ENCODE results near the gene RHAG.
"Not testable (repeated sequence)": the region's sequence is repeated elsewhere in the genome, so short reads cannot be mapped to it uniquely, and the experiment has no call there.

Gene RHAG

DNA sequence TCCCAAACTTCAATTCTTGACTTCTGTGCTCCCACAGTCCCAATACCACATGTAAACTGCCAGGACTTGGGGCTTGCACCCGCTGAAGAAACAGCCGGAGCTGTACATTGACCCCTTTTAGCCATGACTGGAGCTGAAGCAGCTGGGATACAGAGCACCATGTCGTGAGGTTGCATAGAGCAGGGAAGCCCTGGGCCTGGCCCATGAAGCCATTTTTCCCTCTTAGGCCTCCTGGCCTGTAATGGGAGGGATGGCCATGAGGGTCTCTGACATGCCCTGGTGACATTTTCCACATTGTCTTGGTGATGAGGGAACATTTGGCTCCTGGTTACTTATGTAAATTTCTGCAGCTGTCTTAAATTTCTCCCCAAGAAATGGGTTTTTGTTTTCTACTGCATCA is 9.8 kb downstream of the RHAG start:
- H3K4me1 ChIP-seq (ENCODE audit: control insufficient read depth, insufficient read depth, low read length), result no peaks in the 10 kb centered on the region
- CTCF ChIA-PET, result interaction anchor here (1.2 kb wide), 1 partner anchor 78 kb away, joined by 3 read pairs; no protein-coding TSS in a partner anchor
- POLR2A ChIA-PET, result no interaction called here
- H3K27ac ChIP-seq (ENCODE audit: extremely low read depth, low read depth, low read length), result no peak overlapping the region
- no peak overlapping the region for H3K4me3 ChIP-seq (ENCODE audit: low read depth, low read length)
- TF ChIP-seq FEZF1 (tag by site-specific recombination; IDR thresholded peaks at IDR 0.05) (no peak), ZNF16 (tag by site-specific recombination; IDR thresholded peaks at IDR 0.05; ENCODE audit: low read depth) (no peak), GLIS2 (tag by site-specific recombination; IDR thresholded peaks at IDR 0.05) (no peak), ZNF585B (tag by site-specific recombination; IDR thresholded peaks at IDR 0.05) (peak; percentile 61)
- TF ChIP-seq, protein P1, sequence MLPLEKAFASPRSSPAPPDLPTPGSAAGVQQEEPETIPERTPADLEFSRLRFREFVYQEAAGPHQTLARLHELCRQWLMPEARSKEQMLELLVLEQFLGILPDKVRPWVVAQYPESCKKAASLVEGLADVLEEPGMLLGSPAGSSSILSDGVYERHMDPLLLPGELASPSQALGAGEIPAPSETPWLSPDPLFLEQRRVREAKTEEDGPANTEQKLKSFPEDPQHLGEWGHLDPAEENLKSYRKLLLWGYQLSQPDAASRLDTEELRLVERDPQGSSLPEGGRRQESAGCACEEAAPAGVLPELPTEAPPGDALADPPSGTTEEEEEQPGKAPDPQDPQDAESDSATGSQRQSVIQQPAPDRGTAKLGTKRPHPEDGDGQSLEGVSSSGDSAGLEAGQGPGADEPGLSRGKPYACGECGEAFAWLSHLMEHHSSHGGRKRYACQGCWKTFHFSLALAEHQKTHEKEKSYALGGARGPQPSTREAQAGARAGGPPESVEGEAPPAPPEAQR (tag by site-specific recombination; IDR thresholded peaks at IDR 0.05), result no peak
- no peaks in the 10 kb centered on the region for H3K9me3 ChIP-seq (ENCODE audit: control insufficient read depth, insufficient read depth, low read depth, low read length)
- H3K36me3 ChIP-seq (ENCODE audit: control insufficient read depth in 2 of 2, insufficient read depth in 1 of 2, low read length in 2 of 2), result no peaks in the 10 kb centered on the region

DNA sequence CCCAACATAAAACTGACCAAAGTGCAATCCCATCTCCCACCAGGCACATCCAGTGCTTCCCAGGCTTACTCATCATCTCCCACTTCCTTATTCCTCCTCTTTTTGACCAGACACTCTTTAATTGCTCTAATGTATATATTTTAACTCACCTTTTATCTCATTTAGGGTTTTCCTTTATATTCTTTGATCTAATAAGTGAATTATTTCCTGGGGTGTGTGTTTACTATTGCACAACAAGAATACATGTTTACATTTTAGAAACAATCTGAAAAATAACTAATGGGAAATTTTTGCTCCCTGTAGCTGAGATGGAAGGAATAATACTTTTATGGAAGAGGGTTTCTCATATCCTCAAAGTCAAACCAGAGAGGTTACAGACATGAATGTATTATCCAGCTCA is 18.4 kb downstream of the RHAG start:
- no peak for TF ChIP-seq ZNF571 (tag by site-specific recombination; IDR thresholded peaks at IDR 0.05)
- TF ChIP-seq ZNF530 (tag by site-specific recombination; IDR thresholded peaks at IDR 0.05; ENCODE audit: low read depth), result no peak
- TF ChIP-seq ZNF548 (tag by site-specific recombination; IDR thresholded peaks at IDR 0.05), result no peak
- TF ChIP-seq ZNF521 (tag by site-specific recombination; IDR thresholded peaks at IDR 0.05), result no peak
- no peak for TF ChIP-seq ZFP37 (tag by site-specific recombination; IDR thresholded peaks at IDR 0.05)
- no peak for TF ChIP-seq YY2 (tag by site-specific recombination; IDR thresholded peaks at IDR 0.05)
- no peak for TF ChIP-seq ZSCAN16 (tag by site-specific recombination; IDR thresholded peaks at IDR 0.05)
- TF ChIP-seq ZNF776 (tag by site-specific recombination; IDR thresholded peaks at IDR 0.05; ENCODE audit: borderline replicate concordance), result no peak
- no peak for TF ChIP-seq SETDB1 (IDR thresholded peaks at IDR 0.05; ENCODE audit: insufficient read length, low read length)
- H3K27ac ChIP-seq (ENCODE audit: extremely low read depth, low read depth, low read length), result no peak overlapping the region
- H3K4me3 ChIP-seq (ENCODE audit: low read depth, low read length), result no peak overlapping the region
- no peaks in the 10 kb centered on the region for H3K9me3 ChIP-seq (ENCODE audit: control insufficient read depth, insufficient read depth, low read depth, low read length)
- no peaks in the 10 kb centered on the region for H3K36me3 ChIP-seq (ENCODE audit: control insufficient read depth in 2 of 2, insufficient read depth in 1 of 2, low read length in 2 of 2)
- ChIA-PET CTCF (interaction anchor here (1.0 kb wide), 1 partner anchor 86 kb away, joined by 3 read pairs; no protein-coding TSS in a partner anchor), POLR2A (no interaction called here)
- H3K4me1 ChIP-seq (ENCODE audit: control insufficient read depth, insufficient read depth, low read length), result no peaks in the 10 kb centered on the region

DNA sequence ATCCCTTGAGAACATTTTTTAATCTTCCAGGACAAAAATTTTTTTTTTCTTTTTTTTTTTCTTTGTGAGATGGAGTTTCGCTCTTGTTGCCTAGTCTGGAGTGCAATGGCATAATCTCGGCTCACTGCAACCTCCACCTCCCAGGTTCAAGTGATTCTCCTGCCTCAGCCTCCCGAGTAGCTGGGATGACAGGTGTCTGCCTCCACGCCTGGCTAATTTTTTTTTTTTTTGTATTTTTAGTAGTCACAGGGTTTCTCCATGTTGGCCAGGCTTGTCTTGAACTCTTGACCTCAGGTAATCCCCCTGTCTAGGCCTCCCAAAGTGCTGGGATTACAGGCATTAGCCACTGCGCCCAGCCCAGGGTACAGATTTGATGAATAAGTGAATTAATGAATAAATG is 22.5 kb downstream of the RHAG start:
- H3K27ac ChIP-seq (ENCODE audit: extremely low read depth, low read depth, low read length); H3K36me3 ChIP-seq (ENCODE audit: control insufficient read depth in 2 of 2, insufficient read depth in 1 of 2, low read length in 2 of 2); H3K4me1 ChIP-seq (ENCODE audit: control insufficient read depth, insufficient read depth, low read length); H3K9me3 ChIP-seq (ENCODE audit: control insufficient read depth, insufficient read depth, low read depth, low read length); H3K4me3 ChIP-seq (ENCODE audit: low read depth, low read length); POLR2A ChIA-PET: not testable (repeated sequence)
- CTCF ChIA-PET, result interaction anchor here (9.4 kb wide), 1 partner anchor 83 kb away, joined by 234 read pairs; no protein-coding TSS in a partner anchor

DNA sequence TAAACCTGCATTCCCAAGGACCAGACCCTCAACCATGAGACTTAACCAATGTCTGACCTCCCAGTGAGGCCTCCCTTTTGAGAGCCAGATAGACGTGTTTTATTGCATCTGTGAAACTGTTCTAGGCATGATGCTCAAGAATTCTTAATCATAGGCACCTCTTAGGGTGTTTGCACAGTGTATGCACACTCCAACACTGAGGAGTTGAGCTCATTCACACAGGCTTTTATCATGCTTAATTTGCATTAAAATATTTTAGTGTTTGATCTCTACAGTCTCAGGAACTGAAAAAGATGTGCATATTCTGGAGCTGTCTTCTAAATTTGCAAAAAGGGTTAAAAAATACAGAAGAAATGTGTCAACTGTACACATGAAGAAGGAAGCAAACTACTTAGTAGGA is 27.4 kb downstream of the RHAG start:
- CTCF ChIA-PET, result interaction anchor here (0.6 to 9.4 kb wide), 5 partner anchors 27 to 1507 kb away, joined by 3 to 234 read pairs (median 3); no protein-coding TSS in a partner anchor
- Histone ChIP-seq H3K27ac (ENCODE audit: extremely low read depth, low read depth, low read length) (no peak overlapping the region), H3K9me3 (ENCODE audit: control insufficient read depth, insufficient read depth, low read depth, low read length) (no peaks in the 10 kb centered on the region), H3K4me1 (ENCODE audit: control insufficient read depth, insufficient read depth, low read length) (no peaks in the 10 kb centered on the region), H3K4me3 (ENCODE audit: low read depth, low read length) (no peak overlapping the region), H3K36me3 (ENCODE audit: control insufficient read depth in 2 of 2, insufficient read depth in 1 of 2, low read length in 2 of 2) (no peaks in the 10 kb centered on the region)
- POLR2A ChIA-PET, result no interaction called here
- TF ChIP-seq SCRT1 (tag by site-specific recombination; IDR thresholded peaks at IDR 0.05; ENCODE audit: borderline replicate concordance) (no peak), IKZF3 (tag by site-specific recombination; IDR thresholded peaks at IDR 0.05) (no peak), REPIN1 (tag by site-specific recombination; IDR thresholded peaks at IDR 0.05; ENCODE audit: low read depth) (no peak), YY2 (tag by site-specific recombination; IDR thresholded peaks at IDR 0.05) (no peak), KLF7 (tag by site-specific recombination; IDR thresholded peaks at IDR 0.05; ENCODE audit: borderline replicate concordance) (no peak), ZNF324 (tag by site-specific recombination; IDR thresholded peaks at IDR 0.05) (no peak), BCL11B (tag by site-specific recombination; IDR thresholded peaks at IDR 0.05; ENCODE audit: low read depth) (no peak), ZNF660 (tag by site-specific recombination; IDR thresholded peaks at IDR 0.05) (no peak), ZBTB1 (tag by site-specific recombination; IDR thresholded peaks at IDR 0.05) (no peak)
- TF ChIP-seq, protein P2, sequence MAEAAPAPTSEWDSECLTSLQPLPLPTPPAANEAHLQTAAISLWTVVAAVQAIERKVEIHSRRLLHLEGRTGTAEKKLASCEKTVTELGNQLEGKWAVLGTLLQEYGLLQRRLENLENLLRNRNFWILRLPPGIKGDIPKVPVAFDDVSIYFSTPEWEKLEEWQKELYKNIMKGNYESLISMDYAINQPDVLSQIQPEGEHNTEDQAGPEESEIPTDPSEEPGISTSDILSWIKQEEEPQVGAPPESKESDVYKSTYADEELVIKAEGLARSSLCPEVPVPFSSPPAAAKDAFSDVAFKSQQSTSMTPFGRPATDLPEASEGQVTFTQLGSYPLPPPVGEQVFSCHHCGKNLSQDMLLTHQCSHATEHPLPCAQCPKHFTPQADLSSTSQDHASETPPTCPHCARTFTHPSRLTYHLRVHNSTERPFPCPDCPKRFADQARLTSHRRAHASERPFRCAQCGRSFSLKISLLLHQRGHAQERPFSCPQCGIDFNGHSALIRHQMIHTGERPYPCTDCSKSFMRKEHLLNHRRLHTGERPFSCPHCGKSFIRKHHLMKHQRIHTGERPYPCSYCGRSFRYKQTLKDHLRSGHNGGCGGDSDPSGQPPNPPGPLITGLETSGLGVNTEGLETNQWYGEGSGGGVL (tag by site-specific recombination; IDR thresholded peaks at IDR 0.05), result no peak
- TF ChIP-seq, protein P3, sequence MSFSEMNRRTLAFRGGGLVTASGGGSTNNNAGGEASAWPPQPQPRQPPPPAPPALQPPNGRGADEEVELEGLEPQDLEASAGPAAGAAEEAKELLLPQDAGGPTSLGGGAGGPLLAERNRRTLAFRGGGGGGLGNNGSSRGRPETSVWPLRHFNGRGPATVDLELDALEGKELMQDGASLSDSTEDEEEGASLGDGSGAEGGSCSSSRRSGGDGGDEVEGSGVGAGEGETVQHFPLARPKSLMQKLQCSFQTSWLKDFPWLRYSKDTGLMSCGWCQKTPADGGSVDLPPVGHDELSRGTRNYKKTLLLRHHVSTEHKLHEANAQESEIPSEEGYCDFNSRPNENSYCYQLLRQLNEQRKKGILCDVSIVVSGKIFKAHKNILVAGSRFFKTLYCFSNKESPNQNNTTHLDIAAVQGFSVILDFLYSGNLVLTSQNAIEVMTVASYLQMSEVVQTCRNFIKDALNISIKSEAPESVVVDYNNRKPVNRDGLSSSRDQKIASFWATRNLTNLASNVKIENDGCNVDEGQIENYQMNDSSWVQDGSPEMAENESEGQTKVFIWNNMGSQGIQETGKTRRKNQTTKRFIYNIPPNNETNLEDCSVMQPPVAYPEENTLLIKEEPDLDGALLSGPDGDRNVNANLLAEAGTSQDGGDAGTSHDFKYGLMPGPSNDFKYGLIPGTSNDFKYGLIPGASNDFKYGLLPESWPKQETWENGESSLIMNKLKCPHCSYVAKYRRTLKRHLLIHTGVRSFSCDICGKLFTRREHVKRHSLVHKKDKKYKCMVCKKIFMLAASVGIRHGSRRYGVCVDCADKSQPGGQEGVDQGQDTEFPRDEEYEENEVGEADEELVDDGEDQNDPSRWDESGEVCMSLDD (tag by site-specific recombination; IDR thresholded peaks at IDR 0.05), result no peak

Data from HEK293 (cell line).